IPS-15b (cell line): ENCODE data around the gene OR4D2.

Source experiments
- H3K27me3 ChIP-seq: one replicate; pipeline ENCODE4 v1.6.1; 2013; ENCODE audit warnings: low read length; ENCODE audit not compliant: control insufficient read depth, insufficient read depth
- H3K36me3 ChIP-seq: one replicate; pipeline ENCODE4 v1.6.1; 2013; ENCODE audit warnings: low read length; ENCODE audit not compliant: control insufficient read depth, insufficient read depth
- H3K4me1 ChIP-seq: one replicate; pipeline ENCODE4 v1.6.1; 2013; ENCODE audit warnings: mild to moderate bottlenecking, low read length; ENCODE audit not compliant: control insufficient read depth, insufficient read depth
- H3K4me3 ChIP-seq: one replicate; pipeline ENCODE4 v1.5.1; 2013; ENCODE audit warnings: low read depth, low read length
- H3K9ac ChIP-seq: one replicate; pipeline ENCODE4 v1.6.1; 2013; ENCODE audit warnings: low read depth, mild to moderate bottlenecking, low read length
- H3K9me3 ChIP-seq: one replicate; pipeline ENCODE4 v1.6.1; 2013; ENCODE audit warnings: mild to moderate bottlenecking, low read length; ENCODE audit not compliant: control insufficient read depth, insufficient read depth

OR4D2 gene

DNA sequence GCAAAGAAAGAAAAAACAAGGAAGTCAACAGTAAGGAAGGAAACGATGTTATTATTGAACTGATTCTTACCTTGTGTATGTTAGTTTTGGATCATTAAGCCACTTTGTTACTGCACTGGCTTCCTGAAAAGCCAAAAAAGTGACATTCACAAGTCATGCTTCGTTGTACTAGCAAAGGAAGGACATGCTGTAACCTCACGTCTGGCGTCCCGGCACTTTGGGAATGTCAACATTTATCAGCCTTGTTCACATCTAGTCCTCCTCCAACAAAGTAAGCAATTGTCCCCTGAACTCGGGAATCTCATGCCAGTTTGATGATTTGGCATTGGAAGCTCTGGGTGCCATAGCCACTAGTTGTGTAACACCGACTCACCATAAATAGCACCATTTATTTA lies 53.0 kb downstream of the OR4D2 start:
- H3K27me3 ChIP-seq: peaks cover 8% of the 10 kb centered on the region
- H3K9me3 ChIP-seq: no peaks in the 10 kb centered on the region
- H3K36me3 ChIP-seq: no peaks in the 10 kb centered on the region
- peak overlapping the region; percentile 93 for H3K4me3 ChIP-seq
- H3K4me1 ChIP-seq: no peaks in the 10 kb centered on the region
- H3K9ac ChIP-seq: no peak overlapping the region
